ENCODE data around the gene DDX51.

Gene DDX51

GRCh38 chr12:132179431-132180362 is 35.6 kb upstream of the DDX51 start:
- DNase-seq (ENCODE audit: low spot score) = no peak

DNA sequence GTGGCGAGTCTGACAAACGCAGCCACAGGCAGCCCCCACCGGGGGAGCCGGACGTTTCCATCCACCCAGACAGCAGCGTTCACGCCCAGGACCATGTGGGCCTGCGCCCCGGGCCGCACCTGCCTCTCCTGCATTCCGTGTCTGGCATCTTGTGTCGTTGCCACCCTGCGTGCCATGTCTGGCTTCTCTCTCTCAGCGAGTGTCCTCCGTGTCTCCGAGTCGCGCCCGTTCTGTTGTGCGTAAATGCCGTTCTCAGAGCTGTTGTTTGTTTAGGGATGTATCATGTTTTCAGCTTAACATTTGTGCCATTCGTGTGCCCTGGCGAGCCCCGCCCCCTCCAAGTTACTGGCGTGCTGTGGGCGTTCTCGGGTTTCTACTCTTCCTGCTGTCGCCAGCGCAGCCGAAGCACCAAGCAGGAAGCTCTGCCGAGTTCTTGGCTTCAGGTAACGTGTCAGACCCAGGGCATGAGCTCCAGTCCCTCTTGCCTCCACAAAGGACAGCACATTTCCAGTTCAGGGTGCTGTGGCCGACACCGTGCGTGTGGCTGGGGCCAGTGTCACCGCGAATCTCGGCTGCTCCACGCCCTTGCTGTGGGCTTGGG is 34.8 kb upstream of the DDX51 start:
- no peak for DNase-seq (ENCODE audit: low spot score)

GRCh38 chr12:132178316-132178715 is 34.2 kb upstream of the DDX51 start:
- DNase-seq (ENCODE audit: low spot score) = no peak

- DNase-seq (ENCODE audit: low spot score) = no peak
These were observed 32.9 kb upstream of the DDX51 start for GRCh38 chr12:132176920-132177551.

DNA sequence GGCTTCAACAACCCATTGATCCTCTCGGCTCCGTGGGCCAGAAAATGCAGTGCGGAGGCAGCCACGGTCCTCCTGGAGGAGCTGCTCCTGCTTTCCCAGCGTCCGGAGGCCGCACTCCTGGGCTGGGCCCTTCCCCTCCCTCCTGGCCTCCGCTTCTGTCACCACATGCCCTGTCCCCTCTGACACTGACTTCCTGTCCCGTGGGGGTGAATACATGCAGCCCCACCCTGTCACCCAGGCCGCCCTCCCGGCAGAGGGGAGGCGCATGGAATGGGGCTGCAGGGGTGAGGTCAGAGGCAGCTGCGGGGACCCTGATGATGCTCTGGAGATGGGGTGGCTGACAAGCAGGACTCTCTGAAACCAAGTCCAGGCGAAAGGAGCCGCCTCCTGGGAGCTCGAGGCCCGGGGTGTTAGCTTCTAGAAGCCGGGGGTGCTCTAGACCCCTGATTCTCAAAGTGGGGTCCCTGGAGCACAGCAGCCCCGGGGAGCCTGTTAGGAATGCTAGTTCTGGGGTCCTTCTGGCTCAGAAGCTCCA is 32.3 kb upstream of the DDX51 start:
- DNase-seq (ENCODE audit: low spot score) = no peak

GRCh38 chr12:132175496-132176384 is 31.6 kb upstream of the DDX51 start:
- DNase-seq (ENCODE audit: low spot score) = no peak

GRCh38 chr12:132174839-132175490 is 30.8 kb upstream of the DDX51 start:
- DNase-seq (ENCODE audit: low spot score) = no peak

GRCh38 chr12:132174015-132174838 is 30.1 kb upstream of the DDX51 start:
- no peak for DNase-seq (ENCODE audit: low spot score)

GRCh38 chr12:132173135-132174014 is 29.3 kb upstream of the DDX51 start:
- no peak for DNase-seq (ENCODE audit: low spot score)

GRCh38 chr12:132172619-132173018 is 28.5 kb upstream of the DDX51 start:
- no peak for DNase-seq (ENCODE audit: low spot score)

GRCh38 chr12:132171968-132172521 is 27.9 kb upstream of the DDX51 start:
- DNase-seq (ENCODE audit: low spot score) = no peak

- DNase-seq (ENCODE audit: low spot score) = no peak
These were observed 27.3 kb upstream of the DDX51 start for GRCh38 chr12:132171293-132171967.

- no peak for DNase-seq (ENCODE audit: low spot score)
These were observed 26.6 kb upstream of the DDX51 start for GRCh38 chr12:132170637-132171292.

- DNase-seq (ENCODE audit: low spot score) = peak; percentile 83
These were observed 26.0 kb upstream of the DDX51 start for GRCh38 chr12:132170094-132170636.

DNA sequence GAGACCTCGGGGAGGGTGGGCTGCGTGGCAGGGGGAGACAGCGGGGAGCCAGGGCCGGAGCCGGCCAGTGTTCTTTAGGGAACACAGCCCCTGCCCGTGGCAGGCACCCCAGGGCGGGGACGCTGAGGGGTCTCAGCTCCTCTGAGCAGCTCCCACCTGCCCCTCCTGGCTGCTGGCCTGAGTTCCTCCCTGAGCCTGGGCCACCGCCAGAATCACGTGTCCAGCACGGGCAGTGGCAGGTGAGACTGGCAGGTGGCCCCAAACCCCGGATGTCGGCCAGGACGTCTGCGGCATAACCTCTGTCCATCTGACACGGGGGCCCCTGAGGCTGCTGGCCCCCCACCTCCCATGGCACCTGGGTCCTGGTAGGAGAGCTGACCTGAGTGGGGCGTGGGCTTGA is 25.3 kb upstream of the DDX51 start:
- DNase-seq (ENCODE audit: low spot score) = no peak

DNA sequence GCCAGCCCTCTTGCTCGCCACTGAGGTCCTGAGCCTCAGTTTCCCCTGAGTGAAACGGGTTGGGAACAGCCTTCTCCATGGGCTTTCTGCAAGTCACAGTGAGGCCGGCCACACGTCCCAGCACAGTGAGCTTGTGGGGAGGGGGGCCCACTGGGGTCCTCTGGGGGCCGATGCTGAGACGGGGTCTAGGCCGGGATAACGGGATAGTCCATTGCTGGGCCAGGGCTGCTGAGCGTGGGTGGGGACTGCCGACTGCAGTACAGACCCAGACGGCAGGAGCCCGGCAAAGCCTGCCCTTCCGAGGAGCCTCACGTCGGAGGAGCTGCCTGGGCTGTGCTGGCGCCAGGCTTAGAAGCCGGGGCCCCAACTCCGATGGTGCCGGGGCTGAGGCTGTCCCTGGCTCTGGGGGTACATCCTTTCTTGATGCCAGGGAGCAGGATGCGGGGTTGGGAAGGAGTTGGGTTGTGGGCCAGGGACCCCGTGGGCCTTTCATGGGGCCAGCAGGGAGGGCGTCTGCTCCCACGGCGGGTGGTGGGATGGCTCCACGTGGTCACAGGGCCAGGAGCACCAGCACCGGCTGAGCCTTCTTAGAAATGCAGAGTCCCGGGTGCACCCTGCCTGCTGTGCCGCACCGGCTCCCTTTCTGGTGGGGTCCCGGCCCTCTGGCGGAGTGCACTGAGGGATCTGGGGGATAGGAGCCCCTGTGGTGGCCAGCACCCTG is 24.4 kb upstream of the DDX51 start:
- DNase-seq (ENCODE audit: low spot score) = no peak
